Right lobe of liver (tissue), 4 donors: Measurements from ENCODE around the gene S100B.

ENCODE experiments used
- CTCF ChIP-seq, 4 donors: fragments of 200-600 bp in 3 of 4; fragments of 450-650 bp in 1 of 4; IDR thresholded peaks; one replicate each; pipeline versions ENCODE4 v1.5.1 to v1.8.0; 2016 to 2022; ENCODE audit warnings: antibody characterized with exemption in 4 of 4, mild to moderate bottlenecking in 2 of 4
- POLR2A ChIP-seq: fragments of 450-650 bp; IDR thresholded peaks from one replicate; pipeline ENCODE4 v1.6.1; 2017; ENCODE audit warnings: antibody characterized with exemption, mild to moderate bottlenecking
- donor health status: DM: no; HTN: no; CAD: no.
- donor health status: DM: no; HTN: no; CAD: no.
- donor health status: DM: no; HTN: yes; CAD: no.

- TF ChIP-seq CTCF (IDR thresholded peaks at IDR 0.05) (no peak), POLR2A (no peak)
Observed at GRCh38 chr21:46604975-46605766, at the start of gene S100B.
